ENCODE data around the gene PBX1. TPM values are rescaled to one million over a fixed set of nuclear protein-coding genes. Genes with fewer than 3 reads are reported as not detected.

Gene PBX1
- total RNA-seq, 2 donors from 2014 or later = 50.2 to 60.4 TPM

DNA sequence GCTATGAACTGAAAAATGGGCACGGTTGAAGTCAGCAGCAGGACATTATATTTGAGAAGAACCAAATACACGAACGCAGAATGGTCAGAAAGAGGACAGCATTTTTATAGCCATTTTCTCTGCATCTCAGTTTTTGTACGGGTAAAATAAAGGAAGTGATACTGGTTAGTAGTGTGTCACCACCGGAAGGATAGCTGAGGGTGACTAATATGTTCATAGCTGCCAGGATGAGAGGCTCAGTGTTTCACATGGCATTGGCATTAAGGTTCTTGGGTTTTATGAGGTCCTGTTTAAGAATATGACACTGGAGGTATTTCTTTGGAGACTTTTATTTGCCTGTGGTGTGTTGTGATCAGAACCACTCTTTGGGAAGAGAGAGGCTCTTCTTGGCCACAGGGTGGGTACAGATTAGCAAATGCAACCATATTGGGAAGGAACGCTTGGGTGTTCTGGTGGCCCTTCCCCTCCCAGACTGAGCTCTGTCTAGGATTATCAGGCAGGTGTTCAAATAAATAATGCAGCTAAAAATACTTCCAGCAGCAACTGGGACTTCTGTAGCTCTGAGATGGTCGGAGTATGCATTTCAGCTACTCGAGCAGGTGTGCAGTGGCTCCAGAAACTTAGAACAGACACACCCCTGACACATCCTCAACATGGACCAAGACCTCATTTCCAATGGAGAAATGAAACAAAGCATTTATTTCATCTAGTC is 158.2 kb downstream of the PBX1 start:
- Histone ChIP-seq H3K4me3 (no peak overlapping the region), H3K27me3 (replicated peaks; ENCODE audit: insufficient read depth) (no peaks in the 10 kb centered on the region), H3K27ac (no peak overlapping the region), H3K36me3 (no peaks in the 10 kb centered on the region), H3K4me1 (replicated peaks) (peaks cover 6% of the 10 kb centered on the region), H3K9me3 (no peaks in the 10 kb centered on the region)
- TF ChIP-seq CTCF (IDR thresholded peaks at IDR 0.05) = no peak
- TF ChIP-seq POLR2AphosphoS5 (IDR thresholded peaks at IDR 0.05) = no peak
- TF ChIP-seq POLR2A (IDR thresholded peaks at IDR 0.05) = no peak
- WGBS = 76% methylated on average over 8 of the region's 8 CpGs
- intact Hi-C loops (cut with DNase I) = no loop called here
- no peak for DNase-seq (ENCODE audit: low spot score)

DNA sequence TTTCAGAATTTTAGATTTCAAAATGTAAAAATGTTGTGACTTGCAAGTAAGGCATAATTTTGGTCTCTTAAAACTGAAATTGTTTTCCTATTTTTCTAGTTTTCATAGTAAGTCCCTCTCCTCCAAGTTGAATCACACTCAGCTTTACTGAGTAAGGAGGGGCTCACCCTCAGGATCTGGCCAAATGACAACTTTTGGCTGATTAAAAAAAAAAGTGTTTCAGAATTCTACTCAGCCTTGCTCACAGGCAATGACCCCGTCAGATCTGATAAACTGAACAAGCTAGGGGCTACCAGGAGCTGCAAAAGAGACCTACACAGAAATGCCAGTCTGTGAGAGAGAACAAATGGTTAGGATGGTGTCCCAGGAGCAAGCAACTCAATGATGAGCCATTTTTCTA is 159.8 kb downstream of the PBX1 start:
- 37% methylated on average over 1 of the region's 1 CpG for WGBS
- intact Hi-C loops (cut with DNase I) = no loop called here
- DNase-seq (ENCODE audit: low spot score) = no peak

GRCh38 chr1:164719676-164720439 is 160.9 kb downstream of the PBX1 start:
- Histone ChIP-seq H3K9me3 (no peaks in the 10 kb centered on the region), H3K27me3 (replicated peaks; ENCODE audit: insufficient read depth) (no peaks in the 10 kb centered on the region), H3K36me3 (no peaks in the 10 kb centered on the region), H3K27ac (peak overlapping the region in 1 of 2 donors; percentile 14), H3K4me3 (no peak overlapping the region), H3K4me1 (replicated peaks) (peaks cover 6% of the 10 kb centered on the region)
- 29% methylated on average over 8 of the region's 8 CpGs for WGBS
- DNase-seq (ENCODE audit: low spot score) = peak; percentile 62
- TF ChIP-seq POLR2AphosphoS5 (IDR thresholded peaks at IDR 0.05) = peak; percentile 30
- no peak for TF ChIP-seq CTCF (IDR thresholded peaks at IDR 0.05)
- no peak for TF ChIP-seq POLR2A (IDR thresholded peaks at IDR 0.05)
- intact Hi-C loops (cut with DNase I) = no loop called here

More for the DNA sequence above, 159.8 kb downstream of the PBX1 start:
- peak overlapping the region; percentile 14 to 30 for H3K27ac ChIP-seq
- no peak overlapping the region for H3K4me3 ChIP-seq
- no peaks in the 10 kb centered on the region for H3K9me3 ChIP-seq
- H3K27me3 ChIP-seq (replicated peaks; ENCODE audit: insufficient read depth) = no peaks in the 10 kb centered on the region
- TF ChIP-seq POLR2AphosphoS5 (IDR thresholded peaks at IDR 0.05) (no peak), POLR2A (IDR thresholded peaks at IDR 0.05) (no peak), CTCF (IDR thresholded peaks at IDR 0.05) (no peak)
- H3K4me1 ChIP-seq (replicated peaks) = peaks cover 6% of the 10 kb centered on the region
- no peaks in the 10 kb centered on the region for H3K36me3 ChIP-seq

GRCh38 chr1:164720440-164721227 is 161.7 kb downstream of the PBX1 start:
- intact Hi-C loops (cut with DNase I) = no loop called here

More at GRCh38 chr1:164720440-164721227, 161.7 kb downstream of the PBX1 start:
- H3K4me3 ChIP-seq = no peak overlapping the region
- peak overlapping the region in 1 of 2 donors; percentile 11 for H3K27ac ChIP-seq
- no peak for TF ChIP-seq POLR2A (IDR thresholded peaks at IDR 0.05)
- no peak for TF ChIP-seq CTCF (IDR thresholded peaks at IDR 0.05)
- no peak for TF ChIP-seq POLR2AphosphoS5 (IDR thresholded peaks at IDR 0.05)
- H3K27me3 ChIP-seq (replicated peaks; ENCODE audit: insufficient read depth) = no peaks in the 10 kb centered on the region
- no peaks in the 10 kb centered on the region for H3K9me3 ChIP-seq
- peaks cover 6% of the 10 kb centered on the region for H3K4me1 ChIP-seq (replicated peaks)
- WGBS = 59% methylated on average over 7 of the region's 7 CpGs
- no peaks in the 10 kb centered on the region for H3K36me3 ChIP-seq
- DNase-seq (ENCODE audit: low spot score) = no peak
